ENCODE measurements around the gene SDF4. TPM values are rescaled to one million over a fixed set of nuclear protein-coding genes. Genes with fewer than 3 reads are reported as not detected.
A peak's percentile ranks its signal among the peaks of the same experiment; 100 is the strongest.

The SDF4 gene
- total and polyA plus RNA-seq, 2 of the 13 experiments (the other 11 are each of a cell fraction or from before 2014, with no cell fraction given), result 80.8 to 107 TPM

DNA sequence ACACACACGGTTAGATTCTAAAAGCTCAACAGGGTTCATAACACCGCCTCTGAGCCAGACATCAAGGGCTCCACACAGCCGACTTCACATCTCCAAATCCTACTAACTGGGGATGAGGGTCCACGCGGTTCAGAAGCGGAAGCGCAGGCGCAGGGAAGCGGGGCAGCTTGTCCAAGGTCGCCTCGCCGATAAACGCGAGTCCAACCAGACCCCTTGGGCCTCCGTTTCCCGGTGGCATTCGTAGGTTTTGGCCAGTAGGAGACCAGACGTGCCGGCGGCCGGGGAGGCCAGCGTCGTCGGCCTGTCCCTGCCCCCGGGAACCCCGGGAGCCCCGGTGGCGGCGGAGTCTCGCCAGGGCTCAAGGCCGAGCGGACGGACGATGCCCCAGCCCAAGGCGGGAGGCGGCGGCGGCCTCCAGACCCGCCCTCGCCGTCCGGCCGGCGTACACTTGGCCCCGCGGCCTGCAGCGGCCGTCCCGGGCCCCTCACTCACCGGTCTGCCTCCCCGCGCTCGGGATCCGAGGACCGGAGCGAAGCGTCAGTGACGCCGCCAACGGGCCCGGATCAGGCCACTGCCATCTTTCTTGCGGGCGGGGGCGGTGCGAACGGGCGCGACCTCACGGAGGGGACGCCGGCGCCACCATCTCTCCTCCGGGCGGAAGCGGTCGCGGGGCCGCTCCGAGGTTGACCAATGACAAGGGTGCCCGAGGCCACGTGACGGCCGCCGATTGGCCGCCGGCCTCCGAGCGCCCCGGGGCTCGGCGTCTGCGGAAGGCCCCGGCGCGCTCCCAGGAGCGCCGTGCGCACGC, at the start of gene SDF4 (continued):
- TF ChIP-seq CHD4 (IDR thresholded peaks at IDR 0.05; ENCODE audit: borderline replicate concordance, low read length) (no peak), ZNF616 (CRISPR knock-in tag; IDR thresholded peaks at IDR 0.05; ENCODE audit: low read depth) (peak; percentile 67), SP140L (CRISPR knock-in tag; IDR thresholded peaks at IDR 0.05; ENCODE audit: borderline replicate concordance) (no peak), KDM3A (CRISPR knock-in tag; IDR thresholded peaks at IDR 0.05; ENCODE audit: low read depth) (no peak), ZNF512 (CRISPR knock-in tag; IDR thresholded peaks at IDR 0.05) (no peak), XRCC5 (optimal IDR thresholded peaks at IDR 0.05; ENCODE audit: low read length) (no peak), ZNF260 (CRISPR knock-in tag; IDR thresholded peaks at IDR 0.05; ENCODE audit: borderline replicate concordance, low read depth) (no peak), JUN (CRISPR knock-in tag; IDR thresholded peaks at IDR 0.05) (0 out of 2 replicates have a peak, but pooled peaks have one; percentile 34), POLR2A (IDR thresholded peaks at IDR 0.05; ENCODE audit: insufficient read depth in 1 of 2, low read depth in 2 of 2, low read length in 2 of 2) (peak in 1 of 2 experiments; percentile 68; a peak in 2 of 4 replicates), ZNF83 (CRISPR knock-in tag; IDR thresholded peaks at IDR 0.05; ENCODE audit: borderline replicate concordance) (peak; percentile 80; the same call in 1 of the 2 replicates), ARID5B (CRISPR knock-in tag; IDR thresholded peaks at IDR 0.05) (no peak), ZNF674 (CRISPR knock-in tag; IDR thresholded peaks at IDR 0.05; ENCODE audit: low read depth) (peak; percentile 10; the same call in 1 of the 2 replicates), ZNF850 (CRISPR knock-in tag; conservative IDR thresholded peaks at IDR 0.05) (no peak), DR1 (CRISPR knock-in tag; IDR thresholded peaks at IDR 0.05) (no peak; the same call in 1 of the 2 replicates), ZNF891 (CRISPR knock-in tag; IDR thresholded peaks at IDR 0.05) (peak; percentile 78), GABPA (IDR thresholded peaks at IDR 0.05; ENCODE audit: low read depth, low read length) (no peak), GABPA (CRISPR knock-in tag; IDR thresholded peaks at IDR 0.05; ENCODE audit: low read depth) (peak; percentile 70; the same call in 1 of the 2 replicates), ZSCAN20 (CRISPR knock-in tag; IDR thresholded peaks at IDR 0.05; ENCODE audit: borderline replicate concordance) (peak; percentile 68; the same call in 1 of the 2 replicates), KLF15 (CRISPR knock-in tag; IDR thresholded peaks at IDR 0.05; ENCODE audit: borderline replicate concordance) (no peak), ATRX (CRISPR knock-in tag; IDR thresholded peaks at IDR 0.05; ENCODE audit: borderline replicate concordance) (no peak)
- TF ChIP-seq, protein P1, sequence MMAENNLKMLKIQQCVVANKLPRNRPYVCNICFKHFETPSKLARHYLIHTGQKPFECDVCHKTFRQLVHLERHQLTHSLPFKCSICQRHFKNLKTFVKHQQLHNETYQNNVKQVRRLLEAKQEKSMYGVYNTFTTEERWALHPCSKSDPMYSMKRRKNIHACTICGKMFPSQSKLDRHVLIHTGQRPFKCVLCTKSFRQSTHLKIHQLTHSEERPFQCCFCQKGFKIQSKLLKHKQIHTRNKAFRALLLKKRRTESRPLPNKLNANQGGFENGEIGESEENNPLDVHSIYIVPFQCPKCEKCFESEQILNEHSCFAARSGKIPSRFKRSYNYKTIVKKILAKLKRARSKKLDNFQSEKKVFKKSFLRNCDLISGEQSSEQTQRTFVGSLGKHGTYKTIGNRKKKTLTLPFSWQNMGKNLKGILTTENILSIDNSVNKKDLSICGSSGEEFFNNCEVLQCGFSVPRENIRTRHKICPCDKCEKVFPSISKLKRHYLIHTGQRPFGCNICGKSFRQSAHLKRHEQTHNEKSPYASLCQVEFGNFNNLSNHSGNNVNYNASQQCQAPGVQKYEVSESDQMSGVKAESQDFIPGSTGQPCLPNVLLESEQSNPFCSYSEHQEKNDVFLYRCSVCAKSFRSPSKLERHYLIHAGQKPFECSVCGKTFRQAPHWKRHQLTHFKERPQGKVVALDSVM (CRISPR knock-in tag; IDR thresholded peaks at IDR 0.05), result peak; percentile 68; the same call in 1 of the 2 replicates
